ENCODE measurements around the gene SIDT2.
A peak's percentile ranks its signal among the peaks of the same experiment; 100 is the strongest.
"Not testable (repeated sequence)": the region's sequence is repeated elsewhere in the genome, so short reads cannot be mapped to it uniquely, and the experiment has no call there.

SIDT2 gene

DNA sequence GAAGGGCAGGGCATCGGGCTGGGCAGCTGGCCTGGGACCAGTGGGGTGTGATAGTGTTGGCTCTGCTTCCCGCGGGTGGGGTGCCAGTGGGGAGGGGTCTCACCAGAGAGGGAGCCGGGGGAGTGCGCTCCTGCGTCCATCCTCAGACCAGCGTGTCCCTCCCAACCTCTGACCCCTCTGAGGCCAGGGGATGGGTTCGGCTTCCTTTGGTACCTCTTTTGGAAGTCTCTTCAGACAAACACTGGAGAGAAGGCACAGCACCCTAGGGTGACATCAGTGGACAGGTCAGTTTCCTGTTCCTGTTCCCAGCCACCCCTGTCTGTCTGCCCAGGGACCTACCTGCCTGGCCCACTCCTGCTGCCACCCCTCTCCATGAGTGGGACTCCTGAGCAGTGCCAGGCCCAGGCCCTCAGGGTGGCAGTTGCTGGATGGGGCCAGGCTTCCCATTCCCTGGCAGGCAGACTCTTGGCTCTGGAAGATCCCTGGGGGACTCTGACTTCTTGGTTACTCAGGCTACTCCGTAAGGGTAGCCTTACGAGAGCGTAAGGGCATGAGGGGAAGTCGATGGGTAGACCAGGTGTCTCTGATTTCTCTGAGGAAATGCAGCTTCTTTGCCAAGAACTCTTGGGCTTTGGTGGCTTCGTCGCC is 23.2 kb downstream of the SIDT2 start:
- peak overlapping the region; percentile 92 for H3K4me3 ChIP-seq (ENCODE audit: low read depth, low read length)
- TF ChIP-seq CTCF (IDR thresholded peaks at IDR 0.05; ENCODE audit: low read depth, low read length) = no peak

DNA sequence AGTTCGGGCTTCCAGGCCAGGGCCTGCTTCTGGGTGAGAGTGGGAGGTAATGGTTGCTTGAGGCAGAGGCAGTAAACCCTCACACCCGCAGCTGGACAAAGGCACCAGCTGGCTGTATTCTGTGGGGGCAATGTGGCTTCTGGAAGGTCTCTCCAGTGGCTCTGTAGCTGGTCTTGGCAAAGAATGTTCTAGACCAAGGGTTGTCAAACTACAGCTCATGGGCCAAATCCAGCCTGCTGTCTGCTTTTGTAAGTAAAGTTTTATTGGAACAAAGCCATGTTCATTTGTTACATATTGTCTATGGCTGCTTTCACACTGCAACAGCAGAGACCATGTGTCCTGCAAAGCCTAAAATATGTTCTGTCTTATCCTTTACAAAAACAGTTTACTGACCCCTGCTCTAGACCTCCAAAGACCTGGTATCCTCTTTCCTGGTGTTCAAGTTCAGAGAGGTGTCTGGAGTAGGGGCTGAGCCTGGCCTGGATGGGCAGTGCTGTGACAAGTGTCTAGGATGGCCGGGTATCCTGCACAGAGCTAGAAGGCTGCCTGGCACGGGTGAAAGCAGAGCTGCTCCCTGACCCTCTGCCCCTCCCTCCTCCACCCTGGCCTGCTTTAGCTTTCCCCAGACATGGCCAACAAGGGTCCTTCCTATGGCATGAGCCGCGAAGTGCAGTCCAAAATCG is 24.0 kb downstream of the SIDT2 start:
- no peak for TF ChIP-seq CTCF (IDR thresholded peaks at IDR 0.05; ENCODE audit: low read depth, low read length)
- H3K4me3 ChIP-seq (ENCODE audit: low read depth, low read length) = peak overlapping the region; percentile 92

DNA sequence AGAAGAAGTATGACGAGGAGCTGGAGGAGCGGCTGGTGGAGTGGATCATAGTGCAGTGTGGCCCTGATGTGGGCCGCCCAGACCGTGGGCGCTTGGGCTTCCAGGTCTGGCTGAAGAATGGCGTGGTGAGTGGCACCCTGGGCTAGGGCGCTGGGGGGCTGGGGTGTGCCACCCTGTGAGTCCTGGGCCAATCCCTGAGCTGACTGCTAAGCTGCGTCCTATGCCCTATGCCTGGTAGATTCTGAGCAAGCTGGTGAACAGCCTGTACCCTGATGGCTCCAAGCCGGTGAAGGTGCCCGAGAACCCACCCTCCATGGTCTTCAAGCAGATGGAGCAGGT is 24.5 kb downstream of the SIDT2 start:
- TF ChIP-seq CTCF (IDR thresholded peaks at IDR 0.05; ENCODE audit: low read depth, low read length) = no peak
- H3K4me3 ChIP-seq (ENCODE audit: low read depth, low read length) = peak overlapping the region; percentile 92; the same call in 1 of the 2 replicates

- no peak overlapping the region for H3K4me3 ChIP-seq (ENCODE audit: low read depth, low read length)
- TF ChIP-seq CTCF (IDR thresholded peaks at IDR 0.05; ENCODE audit: low read depth, low read length) = no peak
Measured at GRCh38 chr11:117204283-117205080, 25.9 kb downstream of the SIDT2 start.

GRCh38 chr11:117205211-117205818 is 26.8 kb downstream of the SIDT2 start:
- no peak for TF ChIP-seq CTCF (IDR thresholded peaks at IDR 0.05; ENCODE audit: low read depth, low read length)
- H3K4me3 ChIP-seq (ENCODE audit: low read depth, low read length) = no peak overlapping the region

- H3K4me3 ChIP-seq (ENCODE audit: low read depth, low read length) = not testable (repeated sequence)
Measured at GRCh38 chr11:117206111-117206510, 27.6 kb downstream of the SIDT2 start.

DNA sequence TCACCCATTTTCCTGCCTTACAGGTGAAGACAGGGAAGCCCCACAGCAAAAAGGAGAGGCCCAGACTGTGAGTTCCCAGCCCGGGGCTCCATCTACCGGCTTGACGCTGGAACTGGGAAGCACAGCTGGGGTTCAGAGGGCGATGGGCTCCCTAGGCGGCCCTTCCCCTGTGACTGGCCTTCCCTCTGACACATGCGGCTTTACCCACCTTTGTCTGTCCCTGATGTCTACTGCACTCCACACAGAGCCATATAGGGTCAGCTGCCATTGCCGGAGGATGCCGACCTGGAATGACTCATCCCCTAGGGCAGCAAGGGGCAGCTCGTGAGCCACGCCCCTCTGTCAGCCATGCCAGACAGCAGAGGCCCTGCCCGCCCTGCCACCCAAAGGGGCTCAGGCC is 28.3 kb downstream of the SIDT2 start:
- H3K4me3 ChIP-seq (ENCODE audit: low read depth, low read length) = not testable (repeated sequence)

DNA sequence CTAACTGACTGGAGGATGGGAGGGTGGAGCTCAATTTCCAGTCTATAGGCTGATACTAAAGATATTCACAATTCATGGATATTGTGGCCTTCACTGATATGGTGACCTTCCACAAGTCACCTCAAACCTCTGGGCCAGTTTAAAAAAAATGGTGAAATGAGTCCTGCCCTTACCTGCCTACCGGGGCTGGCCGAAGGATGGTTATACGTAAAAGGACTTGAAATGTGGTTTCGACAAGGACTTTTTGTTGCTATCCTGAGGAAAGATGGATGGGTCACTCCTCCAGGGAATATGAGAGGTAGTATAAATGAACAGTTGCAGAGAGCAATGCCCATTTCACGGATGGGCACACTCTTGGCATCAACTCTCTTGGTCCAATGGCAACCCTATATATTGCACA is 28.9 kb downstream of the SIDT2 start:
- H3K4me3 ChIP-seq (ENCODE audit: low read depth, low read length) = not testable (repeated sequence)

GRCh38 chr11:117208710-117209109 is 30.2 kb downstream of the SIDT2 start:
- H3K4me3 ChIP-seq (ENCODE audit: low read depth, low read length) = not testable (repeated sequence)

DNA sequence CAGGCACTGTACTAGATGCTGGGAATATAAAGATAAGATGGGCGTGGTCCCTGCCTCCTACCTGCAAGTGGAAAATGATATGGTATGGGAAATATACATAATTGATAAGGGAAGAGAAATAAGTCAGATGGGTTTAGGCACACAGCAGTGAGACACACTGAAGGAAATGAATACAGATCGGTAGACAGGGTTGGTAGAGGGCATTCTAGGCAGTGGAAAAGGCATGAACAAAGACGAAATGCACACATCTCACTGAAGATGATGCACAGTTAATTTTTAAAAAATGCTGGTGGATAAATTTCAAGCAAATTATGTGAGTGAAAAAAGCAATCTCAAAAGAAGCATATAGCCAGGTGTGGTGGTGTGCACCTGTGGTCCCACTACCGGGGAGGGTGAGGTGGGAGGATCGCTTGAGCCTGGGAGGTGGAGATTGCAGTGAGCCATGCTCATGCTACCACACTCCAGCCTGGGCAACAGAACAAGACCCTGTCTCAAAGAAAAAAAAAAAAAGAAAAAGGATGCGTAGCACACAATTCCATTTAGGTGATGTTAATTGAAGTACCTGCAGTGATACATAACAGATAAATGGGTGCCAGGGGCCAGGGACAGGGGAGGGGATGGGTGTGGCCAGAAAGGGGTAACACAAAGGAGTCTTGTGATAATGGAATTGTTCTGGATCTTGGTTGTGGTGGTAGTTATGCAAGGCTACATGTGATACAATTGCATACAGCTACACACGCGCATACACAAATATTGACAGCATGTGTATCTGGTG is 31.0 kb downstream of the SIDT2 start:
- not testable (repeated sequence) for H3K4me3 ChIP-seq (ENCODE audit: low read depth, low read length)
